GM11168 (cell line): ENCODE measurements around the gene IFNL2.
"Not testable (repeated sequence)": the region's sequence is repeated elsewhere in the genome, so short reads cannot be mapped to it uniquely, and the experiment has no call there.

ENCODE experiments used
- in situ Hi-C: fragments of 300-500 bp; cut with MboI; formaldehyde crosslinking; loops from one replicate; pipeline ENCODE4 v1.12.0; 2022; ENCODE audit warnings: low sequenced_read_pairs; ENCODE audit not compliant: unreplicated experiment

Gene IFNL2

GRCh38 chr19:39293394-39293793 lies 25.2 kb downstream of the IFNL2 start:
- in situ Hi-C loops, result no loop called here

GRCh38 chr19:39296055-39296645 lies 28.0 kb downstream of the IFNL2 start, which contains the start of gene IFNL1:
IFNL1 (plus strand) TSS chr19:39296407; CDS start chr19:39296422, 15 bp downstream.
- in situ Hi-C loops, result no loop called here

GRCh38 chr19:39296906-39297305 lies 28.7 kb downstream of the IFNL2 start:
- in situ Hi-C loops, result no loop called here

GRCh38 chr19:39297931-39298634 lies 29.9 kb downstream of the IFNL2 start:
- in situ Hi-C loops, result no loop called here

GRCh38 chr19:39299404-39299803 lies 31.2 kb downstream of the IFNL2 start:
- in situ Hi-C loops, result no loop called here

GRCh38 chr19:39299832-39300231 lies 31.6 kb downstream of the IFNL2 start:
- in situ Hi-C loops, result no loop called here

- in situ Hi-C loops, result no loop called here
Measured at GRCh38 chr19:39301021-39301420, 32.8 kb downstream of the IFNL2 start.

- in situ Hi-C loops, result no loop called here
Measured at GRCh38 chr19:39301562-39301961, 33.4 kb downstream of the IFNL2 start.

GRCh38 chr19:39303373-39304184 lies 35.4 kb downstream of the IFNL2 start:
- in situ Hi-C loops, result no loop called here

- in situ Hi-C loops, result no loop called here
Measured at GRCh38 chr19:39304185-39304513, 36.0 kb downstream of the IFNL2 start.

GRCh38 chr19:39304701-39305571 lies 36.7 kb downstream of the IFNL2 start:
- in situ Hi-C loops, result no loop called here

- in situ Hi-C loops, result no loop called here
Measured at GRCh38 chr19:39306075-39306474, 37.9 kb downstream of the IFNL2 start.

- in situ Hi-C loops, result no loop called here
Measured at GRCh38 chr19:39307046-39307821, 39.0 kb downstream of the IFNL2 start.

GRCh38 chr19:39307822-39308530 lies 39.8 kb downstream of the IFNL2 start:
- in situ Hi-C loops, result no loop called here

- in situ Hi-C loops, result no loop called here
Measured at GRCh38 chr19:39308531-39309304, 40.5 kb downstream of the IFNL2 start.

- in situ Hi-C loops, result not testable (repeated sequence)
Measured at GRCh38 chr19:39309305-39309670, 41.1 kb downstream of the IFNL2 start.

- in situ Hi-C loops, result no loop called here
Measured at GRCh38 chr19:39310558-39311311, 42.5 kb downstream of the IFNL2 start.
